WTC11 (cell line): ENCODE results near the gene LRFN2. TPM values are rescaled to one million over a fixed set of nuclear protein-coding genes. Genes with fewer than 3 reads are reported as not detected.

Experiments used
- ATAC-seq: fragments of 200-7000 bp; cut with Tn5 transposase; 2 replicates; pipeline ENCODE4 v1.10.0; 2021; ENCODE audit warnings: mild to moderate bottlenecking, moderate library complexity
- CTCF ChIA-PET: fragments of 300-600 bp; sonication (Branson Sonifier 250); formaldehyde crosslinking; loops from one replicate; lab custom pipeline; 2021; ENCODE audit warnings: antibody characterized with exemption; lab: Charles Lee
- POLR2A ChIA-PET: fragments of 350-600 bp; sonication (Branson Sonifier 250); formaldehyde crosslinking; loops from one replicate; lab custom pipeline; 2021; ENCODE audit warnings: antibody characterized with exemption; lab: Charles Lee
- DNase-seq: peaks from one replicate; pipeline ENCODE4 v3.0.0; 2021; ENCODE audit warnings: low spot score
- H3K27ac Mint-ChIP-seq: 2 replicates; pipeline ENCODE4 v1.8.0; 2021; ENCODE audit warnings: mixed read lengths
- H3K27me3 Mint-ChIP-seq: 2 replicates; pipeline ENCODE4 v1.8.0; 2021; ENCODE audit warnings: low read depth, mild to moderate bottlenecking, moderate library complexity, mixed read lengths
- H3K36me3 Mint-ChIP-seq: 2 replicates; pipeline ENCODE4 v1.8.0; 2021; ENCODE audit warnings: mixed read lengths
- H3K4me1 Mint-ChIP-seq: 2 replicates; pipeline ENCODE4 v1.8.0; 2022; ENCODE audit warnings: mixed read lengths
- H3K4me3 Mint-ChIP-seq: 2 replicates; pipeline ENCODE4 v1.8.0; 2021; ENCODE audit warnings: mild to moderate bottlenecking, moderate library complexity, mixed read lengths
- H3K9me3 Mint-ChIP-seq: 2 replicates; pipeline ENCODE4 v1.8.0; 2021; ENCODE audit warnings: mixed read lengths
- ATF1 ChIP-seq: sonication (generic); formaldehyde crosslinking; IDR thresholded peaks from 2 replicates; pipeline ENCODE4 v1.8.1; 2023; ENCODE audit warnings: mild to moderate bottlenecking, moderate library complexity, missing genetic modification reagents
- ATF2 ChIP-seq: sonication (generic); formaldehyde crosslinking; IDR thresholded peaks from 2 replicates; pipeline ENCODE4 v1.8.1; 2022; ENCODE audit warnings: low read depth, missing genetic modification reagents, borderline replicate concordance
- CDX4 ChIP-seq: fragments of 250-450 bp; sonication (Bioruptor Pico); IDR thresholded peaks from 2 replicates; pipeline ENCODE4 v1.9.0; 2021; ENCODE audit warnings: moderate library complexity, mild to moderate bottlenecking, inconsistent platforms, borderline replicate concordance
- CTCF ChIP-seq: fragments of 200-600 bp; IDR thresholded peaks from 2 replicates; pipeline ENCODE4 v1.8.0; 2022; ENCODE audit warnings: antibody characterized with exemption
- EMX1 ChIP-seq: fragments of 250-450 bp; sonication (Bioruptor Pico); IDR thresholded peaks from 2 replicates; pipeline ENCODE4 v1.8.0; 2021; ENCODE audit warnings: mild to moderate bottlenecking
- FOXP1 ChIP-seq: sonication (generic); formaldehyde crosslinking; IDR thresholded peaks from 2 replicates; pipeline ENCODE4 v1.8.0; 2022; ENCODE audit warnings: missing genetic modification reagents, mild to moderate bottlenecking, moderate library complexity, borderline replicate concordance
- FOXP4 ChIP-seq: sonication (generic); formaldehyde crosslinking; IDR thresholded peaks from 2 replicates; pipeline ENCODE4 v1.8.0; 2022; ENCODE audit warnings: mild to moderate bottlenecking, missing genetic modification reagents
- HMGA2 ChIP-seq: fragments of 250-450 bp; sonication (Bioruptor Pico); IDR thresholded peaks from 2 replicates; pipeline ENCODE4 v1.4.0; 2021; ENCODE audit warnings: mild to moderate bottlenecking, moderate library complexity
- MXD4 ChIP-seq: fragments of 250-450 bp; sonication (Bioruptor Pico); IDR thresholded peaks from 2 replicates; pipeline ENCODE4 v1.8.0; 2021; ENCODE audit warnings: mild to moderate bottlenecking, moderate library complexity, borderline replicate concordance
- MYBL2 ChIP-seq: sonication (generic); formaldehyde crosslinking; IDR thresholded peaks from 2 replicates; pipeline ENCODE4 v1.8.1; 2023; ENCODE audit warnings: mild to moderate bottlenecking, moderate library complexity, missing genetic modification reagents
- NFYB ChIP-seq: sonication (generic); formaldehyde crosslinking; conservative IDR thresholded peaks from 2 replicates; pipeline ENCODE4 v1.8.0; 2022; ENCODE audit warnings: low read depth, missing genetic modification reagents
- OVOL2 ChIP-seq: fragments of 250-450 bp; sonication (Bioruptor Pico); IDR thresholded peaks from 2 replicates; pipeline ENCODE4 v1.9.0; 2021; ENCODE audit warnings: mild to moderate bottlenecking, borderline replicate concordance
- TEAD1 ChIP-seq: sonication (generic); formaldehyde crosslinking; IDR thresholded peaks from 2 replicates; pipeline ENCODE4 v1.8.0; 2022; ENCODE audit warnings: mild to moderate bottlenecking, missing genetic modification reagents
- TEAD4 ChIP-seq: sonication (generic); formaldehyde crosslinking; IDR thresholded peaks from 2 replicates; pipeline ENCODE4 v1.8.0; 2022; ENCODE audit warnings: mild to moderate bottlenecking, missing genetic modification reagents
- ZBTB21 ChIP-seq: sonication (generic); formaldehyde crosslinking; IDR thresholded peaks from 2 replicates; pipeline ENCODE4 v1.8.1; 2023; ENCODE audit warnings: mild to moderate bottlenecking, missing genetic modification reagents, borderline replicate concordance
- ZMAT4 ChIP-seq: fragments of 250-450 bp; sonication (Bioruptor Pico); IDR thresholded peaks from 2 replicates; pipeline ENCODE4 v1.9.0; 2021; ENCODE audit warnings: mild to moderate bottlenecking
- ZNF121 ChIP-seq: sonication (generic); formaldehyde crosslinking; IDR thresholded peaks from 2 replicates; pipeline ENCODE4 v1.8.0; 2023; ENCODE audit warnings: missing genetic modification reagents
- ZNF232 ChIP-seq: sonication (generic); formaldehyde crosslinking; IDR thresholded peaks from 2 replicates; pipeline ENCODE4 v1.8.0; 2022; ENCODE audit warnings: mild to moderate bottlenecking, missing genetic modification reagents
- ZNF263 ChIP-seq: sonication (generic); formaldehyde crosslinking; IDR thresholded peaks from 2 replicates; pipeline ENCODE4 v1.8.1; 2022; ENCODE audit warnings: low read depth, mild to moderate bottlenecking, moderate library complexity, missing genetic modification reagents
- ZNF317 ChIP-seq: sonication (generic); formaldehyde crosslinking; IDR thresholded peaks from 2 replicates; pipeline ENCODE4 v1.8.1; 2023; ENCODE audit warnings: low read depth, mild to moderate bottlenecking, moderate library complexity, missing genetic modification reagents, borderline replicate concordance
- ZNF512 ChIP-seq: sonication (generic); formaldehyde crosslinking; IDR thresholded peaks from 2 replicates; pipeline ENCODE4 v1.8.1; 2022; ENCODE audit warnings: missing genetic modification reagents, borderline replicate concordance
- ZSCAN18 ChIP-seq: fragments of 250-450 bp; sonication (Bioruptor Pico); IDR thresholded peaks from 2 replicates; pipeline ENCODE4 v2.1.2; 2022; ENCODE audit warnings: mild to moderate bottlenecking, moderate library complexity
- total RNA-seq: library from RNA; stranded (reverse); gene quantifications from 3 replicates; pipeline ENCODE4 v1.2.3, GENCODE V29; 2021

Gene LRFN2
- total RNA-seq, 1 experiment from 2014 or later: 1.6 TPM

- TF ChIP-seq ZNF512 (CRISPR knock-in tag): no peak
- no peak for TF ChIP-seq ATF1 (CRISPR knock-in tag)
- TF ChIP-seq ZBTB21 (CRISPR knock-in tag): no peak
- no peak for TF ChIP-seq FOXP4 (CRISPR knock-in tag)
- TF ChIP-seq CDX4 (CRISPR knock-in tag): no peak
- TF ChIP-seq TEAD1: peak; percentile 97; the same call in 1 of the 2 replicates
Measured at GRCh38 chr6:40359808-40360207, 227.4 kb downstream of the LRFN2 start (continued).

GRCh38 chr6:40358473-40359460, 228.4 kb downstream of the LRFN2 start:
- ChIA-PET POLR2A (no interaction called here), CTCF (no interaction called here)
- no peak for ATAC-seq
- H3K4me1 Mint-ChIP-seq: peaks cover 49% of the 10 kb centered on the region
- peak overlapping the region; percentile 91 for H3K27ac Mint-ChIP-seq
- DNase-seq: no peak
- H3K4me3 Mint-ChIP-seq: no peak overlapping the region
- H3K9me3 Mint-ChIP-seq: peaks cover 5% of the 10 kb centered on the region
- no peaks in the 10 kb centered on the region for H3K27me3 Mint-ChIP-seq
- H3K36me3 Mint-ChIP-seq: no peaks in the 10 kb centered on the region; the same call in 1 of the 2 replicates
- TF ChIP-seq OVOL2 (CRISPR knock-in tag): no peak
- no peak for TF ChIP-seq FOXP1
- TF ChIP-seq TEAD4: 0 out of 2 replicates have a peak, but pooled peaks have one; percentile 37
- no peak for TF ChIP-seq NFYB
- no peak for TF ChIP-seq ZNF121 (CRISPR knock-in tag)
- no peak for TF ChIP-seq CTCF
- TF ChIP-seq TEAD1: 0 out of 2 replicates have a peak, but pooled peaks have one; percentile 19
- TF ChIP-seq ATF2: no peak
- no peak for TF ChIP-seq ZNF263 (CRISPR knock-in tag)
- TF ChIP-seq EMX1 (CRISPR knock-in tag): no peak
- TF ChIP-seq ZMAT4: no peak
- TF ChIP-seq ZNF232 (CRISPR knock-in tag): no peak
- TF ChIP-seq HMGA2: no peak
- no peak for TF ChIP-seq ZNF317
- TF ChIP-seq MXD4 (CRISPR knock-in tag): no peak
- TF ChIP-seq ZSCAN18 (CRISPR knock-in tag): no peak
- no peak for TF ChIP-seq MYBL2 (CRISPR knock-in tag)
